H1 (cell line): ENCODE measurements around the gene RTEL1. TPM values are rescaled to one million over a fixed set of nuclear protein-coding genes. Genes with fewer than 3 reads are reported as not detected.
"Not testable (repeated sequence)": the region's sequence is repeated elsewhere in the genome, so short reads cannot be mapped to it uniquely, and the experiment has no call there.

Experiments
- CTCF ChIA-PET: fragments of 300-600 bp; sonication (Branson Sonifier 250); formaldehyde crosslinking; loops from one replicate; lab custom pipeline; 2021; ENCODE audit not compliant: partially characterized antibody; lab: Charles Lee
- POLR2A ChIA-PET: fragments of 300-600 bp; sonication (Branson Sonifier 250); formaldehyde crosslinking; loops from one replicate; lab custom pipeline; 2021; ENCODE audit warnings: inconsistent platforms; ENCODE audit not compliant: partially characterized antibody; lab: Charles Lee
- DNase-seq, 2 experiments: peaks; one replicate each; pipeline versions ENCODE4 v3.0.0 to v3.0.0-alpha.2; 2010 to 2022; ENCODE audit warnings: low spot score in 2 of 2, low read depth in 1 of 2, mixed read lengths in 1 of 2
- FAIRE-seq: peaks from 2 replicates; lab custom pipeline; 2011; peaks lifted over from hg19 to GRCh38; lab: Jason Lieb, UNC
- H2AFZ ChIP-seq: 2 replicates; pipeline ENCODE4 v1.8.1; 2012; ENCODE audit warnings: low read length, inconsistent platforms
- H2AK5ac ChIP-seq: 2 replicates; pipeline ENCODE4 v1.6.1; 2013; ENCODE audit warnings: low read depth, low read length
- H2BK120ac ChIP-seq: replicated peaks from 2 replicates; pipeline ENCODE3; 2013; ENCODE audit warnings: low read depth, low read length, inconsistent platforms
- H2BK12ac ChIP-seq: 2 replicates; pipeline ENCODE4 v1.6.1; 2013; ENCODE audit warnings: low read depth, low read length
- H2BK15ac ChIP-seq: 2 replicates; pipeline ENCODE4 v1.6.1; 2013; ENCODE audit warnings: low read length
- H2BK20ac ChIP-seq: 2 replicates; pipeline ENCODE4 v1.6.1; 2013; ENCODE audit warnings: low read length
- H2BK5ac ChIP-seq: 2 replicates; pipeline ENCODE4 v1.6.1; 2013; ENCODE audit warnings: low read depth, low read length
- H3K14ac ChIP-seq: 2 replicates; pipeline ENCODE4 v1.6.1; 2013; ENCODE audit warnings: inconsistent platforms; ENCODE audit not compliant: insufficient read length
- H3K18ac ChIP-seq: 2 replicates; pipeline ENCODE4 v1.6.1; 2013; ENCODE audit warnings: low read length; ENCODE audit errors: extremely low read depth
- H3K23ac ChIP-seq: 2 replicates; pipeline ENCODE4 v1.6.1; 2013; ENCODE audit warnings: inconsistent platforms; ENCODE audit not compliant: insufficient read length
- H3K23me2 ChIP-seq: 2 replicates; pipeline ENCODE4 v1.6.1; 2013; ENCODE audit warnings: low read depth, low read length
- H3K27ac ChIP-seq: 2 replicates; pipeline ENCODE4 v1.6.1; 2011; ENCODE audit warnings: low read depth, low read length, inconsistent platforms
- H3K27me3 ChIP-seq, 4 experiments: replicated peaks in 1 of 4; 1 replicate in 1 of 4; 2 replicates in 3 of 4; pipeline versions ENCODE4 v1.6.1 to v1.8.1; 2011 to 2013; ENCODE audit warnings: low read length in 3 of 4, mild to moderate bottlenecking in 3 of 4, inconsistent platforms in 2 of 4, mixed read lengths in 2 of 4, moderate library complexity in 1 of 4; ENCODE audit not compliant: control insufficient read depth in 3 of 4, insufficient read depth in 3 of 4; ENCODE audit errors: extremely low read depth in 1 of 4
- H3K36me3 ChIP-seq, 4 experiments: 2 replicates each; pipeline versions ENCODE4 v1.6.1 to v1.8.1; 2011 to 2013; ENCODE audit warnings: mild to moderate bottlenecking in 4 of 4, low read length in 3 of 4, moderate library complexity in 2 of 4, control low read depth in 1 of 4, inconsistent platforms in 1 of 4; ENCODE audit not compliant: insufficient read depth in 4 of 4, control insufficient read depth in 2 of 4
- H3K4ac ChIP-seq: replicated peaks from 2 replicates; pipeline ENCODE3; 2013; ENCODE audit warnings: low read length, low read depth, mixed read lengths, inconsistent platforms; ENCODE audit not compliant: insufficient read length
- H3K4me1 ChIP-seq, 4 experiments: replicated peaks in 1 of 4; 1 replicate in 1 of 4; 2 replicates in 3 of 4; pipeline versions ENCODE4 v1.6.1 to v1.8.1; 2011 to 2013; ENCODE audit warnings: low read length in 3 of 4, inconsistent platforms in 2 of 4, mixed read lengths in 1 of 4; ENCODE audit not compliant: insufficient read depth in 4 of 4, control insufficient read depth in 3 of 4
- H3K4me2 ChIP-seq, 2 experiments: 2 replicates each; pipeline versions ENCODE4 v1.6.1 to v1.8.1; 2011 to 2013; ENCODE audit warnings: low read depth in 2 of 2, low read length in 2 of 2, control low read depth in 1 of 2, inconsistent platforms in 1 of 2, mild to moderate bottlenecking in 1 of 2; ENCODE audit not compliant: insufficient read depth in 1 of 2
- H3K4me3 ChIP-seq, 4 experiments: fragments of 200-600, 300-600 bp in 1 of 4; sonication (generic), shearing (Covaris generic), sonication (Bioruptor Twin) in 1 of 4; 2 replicates each; pipeline versions ENCODE4 v1.5.1 to v1.8.1; 2011 to 2016; ENCODE audit warnings: low read length in 4 of 4, low read depth in 3 of 4, control low read depth in 2 of 4, inconsistent platforms in 2 of 4, mild to moderate bottlenecking in 2 of 4, mixed read lengths in 1 of 4, moderate library complexity in 1 of 4; ENCODE audit not compliant: insufficient read depth in 2 of 4; ENCODE audit errors: extremely low read depth in 1 of 4
- H3K56ac ChIP-seq: replicated peaks from 2 replicates; pipeline ENCODE3; 2013; ENCODE audit warnings: low read depth, mild to moderate bottlenecking, mixed read lengths, low read length, inconsistent platforms; ENCODE audit not compliant: insufficient read length
- H3K79me1 ChIP-seq: 2 replicates; pipeline ENCODE4 v1.6.1; 2013; ENCODE audit warnings: low read depth, low read length, control low read depth
- H3K79me2 ChIP-seq, 2 experiments: 2 replicates each; pipeline versions ENCODE4 v1.6.1 to v1.8.1; 2012 to 2013; ENCODE audit warnings: low read length in 2 of 2, mild to moderate bottlenecking in 2 of 2, inconsistent platforms in 1 of 2; ENCODE audit not compliant: insufficient read depth in 2 of 2, control insufficient read depth in 1 of 2
- H3K9ac ChIP-seq, 4 experiments: replicated peaks in 1 of 4; 1 replicate in 1 of 4; 2 replicates in 3 of 4; pipeline versions ENCODE4 v1.6.1 to v1.8.1; 2011 to 2013; ENCODE audit warnings: low read depth in 3 of 4, low read length in 3 of 4, control low read depth in 2 of 4, mild to moderate bottlenecking in 2 of 4, moderate library complexity in 2 of 4, inconsistent platforms in 1 of 4; ENCODE audit errors: extremely low read depth in 1 of 4
- H3K9me3 ChIP-seq, 2 experiments: 2 replicates each; pipeline versions ENCODE4 v1.6.1 to v1.8.1; 2012 to 2013; ENCODE audit warnings: mild to moderate bottlenecking in 2 of 2, moderate library complexity in 2 of 2, control low read depth in 1 of 2, inconsistent platforms in 1 of 2, low read depth in 1 of 2, low read length in 1 of 2, mixed read lengths in 1 of 2; ENCODE audit not compliant: insufficient read depth in 2 of 2
- H4K20me1 ChIP-seq, 2 experiments: replicated peaks in 1 of 2; 2 replicates each; pipeline versions ENCODE3 to v1.8.1; 2011 to 2013; ENCODE audit warnings: inconsistent platforms in 2 of 2, low read length in 2 of 2, mild to moderate bottlenecking in 1 of 2; ENCODE audit not compliant: insufficient read depth in 2 of 2, control insufficient read depth in 1 of 2
- H4K5ac ChIP-seq: 2 replicates; pipeline ENCODE4 v1.6.1; 2013; ENCODE audit warnings: low read length, low read depth, mixed read lengths, inconsistent platforms; ENCODE audit not compliant: insufficient read length
- H4K8ac ChIP-seq: 2 replicates; pipeline ENCODE4 v1.8.0; 2013; ENCODE audit warnings: mild to moderate bottlenecking, moderate library complexity, low read length, inconsistent platforms; ENCODE audit not compliant: insufficient read depth; ENCODE audit errors: extremely low read depth
- H4K91ac ChIP-seq: replicated peaks from 2 replicates; pipeline ENCODE3; 2013; ENCODE audit warnings: low read length, mixed read lengths, inconsistent platforms; ENCODE audit not compliant: insufficient read length
- WGBS, 2 experiments: shearing (Covaris generic) in 1 of 2; methylation state at CpG; one replicate each; pipeline versions ENCODE4 v1.1.6 to v1.1.7; 2013 to 2015; ENCODE audit warnings: low lambda C conversion rate in 2 of 2, mixed read lengths in 2 of 2, inconsistent platforms in 1 of 2, low coverage in 1 of 2, missing lambda C conversion rate in 1 of 2; ENCODE audit not compliant: insufficient replicate concordance in 2 of 2, insufficient coverage in 1 of 2, insufficient read length in 1 of 2; ENCODE audit errors: extremely low coverage in 1 of 2, missing lambda C conversion rate in 1 of 2; 5-methylcytosine and 5-hydroxymethylcytosine counted together
- polyA plus RNA-seq, 7 experiments: library from polyadenylated mRNA; depleted of rRNA in 3 of 7; stranded (reverse) in 5 of 7; unstranded in 2 of 7; fragments of >200 nt in 5 of 7; fragments of 200-250 nt in 2 of 7; gene quantifications; 1 replicate in 5 of 7; 2 replicates in 1 of 7; 4 replicates in 1 of 7; pipeline versions ENCODE4 v1.2.1 to v1.2.3, GENCODE V29; 2011 to 2013; ENCODE audit warnings: missing spikeins in 2 of 7, mixed read lengths in 2 of 7
- total RNA-seq: library from RNA; stranded (reverse); fragmentation: NEBNext Ultra II Directional; extraction: Animal tissue kit (Norgen Biotek cat#: 25700); gene quantifications from 2 replicates; pipeline ENCODE4 v1.2.1, GENCODE V29; 2021

Gene RTEL1
- total and polyA plus RNA-seq, 2 of the 8 experiments (the other 6 are each of a cell fraction or from before 2014, with no cell fraction given), result 16.2 to 37.1 TPM

DNA sequence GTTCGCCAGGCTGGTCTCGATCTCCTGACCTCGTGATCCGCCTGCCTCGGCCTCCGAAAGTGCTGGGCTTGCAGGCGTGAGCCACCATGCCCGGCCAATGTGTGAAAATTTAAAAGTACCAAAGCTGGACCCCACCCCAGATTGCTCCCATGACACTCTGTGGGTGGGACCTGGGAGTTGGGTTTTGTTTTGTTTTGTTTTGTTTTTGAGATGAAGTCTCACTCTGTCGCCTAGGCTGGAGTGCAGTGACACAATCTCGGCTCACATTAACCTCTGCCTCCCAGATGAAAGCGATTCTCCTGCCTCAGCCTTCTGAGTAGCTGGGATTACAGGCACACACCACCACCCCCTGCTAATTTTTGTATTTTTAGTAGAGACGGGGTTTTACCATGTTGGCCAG, 13.6 kb downstream of the RTEL1 start:
- H3K27ac ChIP-seq, H2AK5ac ChIP-seq, H3K4ac ChIP-seq, H3K4me2 ChIP-seq, H4K8ac ChIP-seq, H3K14ac ChIP-seq, H3K79me1 ChIP-seq, FAIRE-seq, H3K9me3 ChIP-seq, H3K23ac ChIP-seq, H4K20me1 ChIP-seq, CTCF ChIA-PET, DNase-seq, H2BK15ac ChIP-seq, H3K79me2 ChIP-seq, H2BK20ac ChIP-seq, H3K4me3 ChIP-seq, H2BK5ac ChIP-seq, H3K4me1 ChIP-seq, H2BK120ac ChIP-seq, H3K27me3 ChIP-seq, H3K18ac ChIP-seq, H3K23me2 ChIP-seq, H4K91ac ChIP-seq, H3K9ac ChIP-seq, H2AFZ ChIP-seq, H2BK12ac ChIP-seq, H3K56ac ChIP-seq, H4K5ac ChIP-seq: not testable (repeated sequence)
- POLR2A ChIA-PET, result interaction anchor here (0.6 kb wide), 1 partner anchor 347 kb away, joined by 3 read pairs; no protein-coding TSS in a partner anchor
- H3K36me3 ChIP-seq, result peaks cover 2 to 27% (median 15%) of the 10 kb centered on the region in 4 experiments; a peak in 6 of 8 replicates
- WGBS, 2 experiments, result 93% methylated on average over 12 of the region's 12 CpGs; no CpG with 5 or more reads in 1 of the 2 experiments
